ENCODE results near the gene ARRDC4. TPM values are rescaled to one million over a fixed set of nuclear protein-coding genes. Genes with fewer than 3 reads are reported as not detected.
"Not testable (repeated sequence)": the region's sequence is repeated elsewhere in the genome, so short reads cannot be mapped to it uniquely, and the experiment has no call there.

Gene ARRDC4
- total RNA-seq, 1 donor from 2014 or later = 2.0 TPM

- intact Hi-C loops (cut with micrococcal nuclease) = no loop called here
- Mint-ChIP-seq H3K36me3 (ENCODE audit: low read depth) (no peaks in the 10 kb centered on the region), H3K27me3 (peaks cover 3% of the 10 kb centered on the region), H3K9me3 (peaks cover 4% of the 10 kb centered on the region), H3K27ac (no peak overlapping the region), H3K4me3 (no peak overlapping the region), H3K4me1 (no peaks in the 10 kb centered on the region)
- TF ChIP-seq CTCF (IDR thresholded peaks at IDR 0.05) = no peak
- DNase-seq (no peak), ATAC-seq (ENCODE audit: low read depth) (no peak)
- ChIA-PET POLR2A (no interaction called here), CTCF (no interaction called here)
These were observed 20.6 kb downstream of the ARRDC4 start for GRCh38 chr15:97981058-97981457.

- ATAC-seq (ENCODE audit: low read depth) (no peak), DNase-seq (no peak)
- H3K27me3 Mint-ChIP-seq = peaks cover 3% of the 10 kb centered on the region
- ChIA-PET POLR2A (no interaction called here), CTCF (no interaction called here)
- H3K9me3 Mint-ChIP-seq = peaks cover 10% of the 10 kb centered on the region
- peaks cover 3% of the 10 kb centered on the region for H3K36me3 Mint-ChIP-seq (ENCODE audit: low read depth)
- H3K4me3 Mint-ChIP-seq = no peak overlapping the region
- TF ChIP-seq CTCF (IDR thresholded peaks at IDR 0.05) = no peak
- H3K4me1 Mint-ChIP-seq = no peaks in the 10 kb centered on the region
- intact Hi-C loops (cut with micrococcal nuclease) = no loop called here
- H3K27ac Mint-ChIP-seq = no peak overlapping the region
These were observed 21.3 kb downstream of the ARRDC4 start for GRCh38 chr15:97981758-97982157.

GRCh38 chr15:97984157-97984556, 23.7 kb downstream of the ARRDC4 start:
- H3K9me3 Mint-ChIP-seq = peaks cover 13% of the 10 kb centered on the region
- H3K4me1 Mint-ChIP-seq = no peaks in the 10 kb centered on the region
- ChIA-PET CTCF (no interaction called here), POLR2A (no interaction called here)
- H3K27me3 Mint-ChIP-seq = peaks cover 6% of the 10 kb centered on the region
- intact Hi-C loops (cut with micrococcal nuclease) = no loop called here
- peaks cover 5% of the 10 kb centered on the region for H3K36me3 Mint-ChIP-seq (ENCODE audit: low read depth)
- H3K27ac Mint-ChIP-seq = no peak overlapping the region
- ATAC-seq (ENCODE audit: low read depth) = no peak
- TF ChIP-seq CTCF (IDR thresholded peaks at IDR 0.05) = no peak
- H3K4me3 Mint-ChIP-seq = no peak overlapping the region
- DNase-seq = no peak

GRCh38 chr15:97985979-97986378, 25.5 kb downstream of the ARRDC4 start:
- H3K27me3 Mint-ChIP-seq; H3K4me3 Mint-ChIP-seq; POLR2A ChIA-PET; DNase-seq; H3K27ac Mint-ChIP-seq; intact Hi-C loops (cut with micrococcal nuclease); CTCF ChIA-PET; ATAC-seq (ENCODE audit: low read depth); H3K36me3 Mint-ChIP-seq (ENCODE audit: low read depth); H3K4me1 Mint-ChIP-seq: not testable (repeated sequence)
- H3K9me3 Mint-ChIP-seq = peaks cover 16% of the 10 kb centered on the region

GRCh38 chr15:97986781-97987180, 26.3 kb downstream of the ARRDC4 start:
- Mint-ChIP-seq H3K9me3 (peaks cover 16% of the 10 kb centered on the region), H3K36me3 (ENCODE audit: low read depth) (peaks cover 5% of the 10 kb centered on the region), H3K4me1 (no peaks in the 10 kb centered on the region), H3K4me3 (no peak overlapping the region), H3K27ac (no peak overlapping the region), H3K27me3 (peaks cover 2% of the 10 kb centered on the region)
- DNase-seq = no peak
- intact Hi-C loops (cut with micrococcal nuclease) = no loop called here
- ATAC-seq (ENCODE audit: low read depth) = no peak
- POLR2A ChIA-PET = no interaction called here
- CTCF ChIA-PET = no interaction called here
- TF ChIP-seq CTCF (IDR thresholded peaks at IDR 0.05) = no peak

GRCh38 chr15:97989299-97989698, 28.8 kb downstream of the ARRDC4 start:
- no peak for DNase-seq
- intact Hi-C loops (cut with micrococcal nuclease) = no loop called here
- Mint-ChIP-seq H3K27ac (no peak overlapping the region), H3K4me1 (no peaks in the 10 kb centered on the region), H3K9me3 (peaks cover 16% of the 10 kb centered on the region), H3K36me3 (ENCODE audit: low read depth) (peaks cover 5% of the 10 kb centered on the region), H3K27me3 (peaks cover 2% of the 10 kb centered on the region), H3K4me3 (no peak overlapping the region)
- CTCF ChIA-PET = no interaction called here
- TF ChIP-seq CTCF (IDR thresholded peaks at IDR 0.05) = no peak
- POLR2A ChIA-PET = no interaction called here
- ATAC-seq (ENCODE audit: low read depth) = no peak

All from activated B cell treated with CpG ODN at 0.5 μM for 24 hours (primary cell).